Measurements from ENCODE around the gene TBCD.
A peak's percentile ranks its signal among the peaks of the same experiment; 100 is the strongest.

The TBCD gene

GRCh38 chr17:82835766-82836512 lies 84.1 kb downstream of the TBCD start:
- Histone ChIP-seq H3K27me3 (replicated peaks) (no peaks in the 10 kb centered on the region), H3K36me3 (replicated peaks) (no peaks in the 10 kb centered on the region), H3K4me3 (ENCODE audit: low read depth, low read length) (no peak overlapping the region), H3K27ac (no peak overlapping the region)
- DNase-seq = no peak
- in situ Hi-C loops (cut with HindIII; ENCODE audit: low pct_ligation_motif_present, low sequenced_read_pairs) = no loop called here
- TF ChIP-seq CTCF (IDR thresholded peaks at IDR 0.05; ENCODE audit: low read depth, low read length, missing control alignments) = no peak

- Histone ChIP-seq H3K4me3 (ENCODE audit: low read depth, low read length) (no peak overlapping the region), H3K36me3 (replicated peaks) (no peaks in the 10 kb centered on the region), H3K27me3 (replicated peaks) (no peaks in the 10 kb centered on the region), H3K27ac (no peak overlapping the region)
- DNase-seq = no peak
- in situ Hi-C loops (cut with HindIII; ENCODE audit: low pct_ligation_motif_present, low sequenced_read_pairs) = no loop called here
- peak; percentile 42 for TF ChIP-seq CTCF (IDR thresholded peaks at IDR 0.05; ENCODE audit: low read depth, low read length, missing control alignments)
Measured at GRCh38 chr17:82836823-82837357, 85.0 kb downstream of the TBCD start.

GRCh38 chr17:82837586-82838320 lies 85.9 kb downstream of the TBCD start:
- no peaks in the 10 kb centered on the region for H3K27me3 ChIP-seq (replicated peaks)
- H3K27ac ChIP-seq = no peak overlapping the region
- H3K4me3 ChIP-seq (ENCODE audit: low read depth, low read length) = no peak overlapping the region
- no peak for DNase-seq
- TF ChIP-seq CTCF (IDR thresholded peaks at IDR 0.05; ENCODE audit: low read depth, low read length, missing control alignments) = no peak
- H3K36me3 ChIP-seq (replicated peaks) = no peaks in the 10 kb centered on the region
- in situ Hi-C loops (cut with HindIII; ENCODE audit: low pct_ligation_motif_present, low sequenced_read_pairs) = no loop called here

GRCh38 chr17:82838386-82839063 lies 86.7 kb downstream of the TBCD start:
- in situ Hi-C loops (cut with HindIII; ENCODE audit: low pct_ligation_motif_present, low sequenced_read_pairs) = no loop called here
- H3K36me3 ChIP-seq (replicated peaks) = no peaks in the 10 kb centered on the region
- no peak for DNase-seq
- no peak overlapping the region for H3K27ac ChIP-seq
- H3K4me3 ChIP-seq (ENCODE audit: low read depth, low read length) = no peak overlapping the region
- no peaks in the 10 kb centered on the region for H3K27me3 ChIP-seq (replicated peaks)
- TF ChIP-seq CTCF (IDR thresholded peaks at IDR 0.05; ENCODE audit: low read depth, low read length, missing control alignments) = no peak

DNA sequence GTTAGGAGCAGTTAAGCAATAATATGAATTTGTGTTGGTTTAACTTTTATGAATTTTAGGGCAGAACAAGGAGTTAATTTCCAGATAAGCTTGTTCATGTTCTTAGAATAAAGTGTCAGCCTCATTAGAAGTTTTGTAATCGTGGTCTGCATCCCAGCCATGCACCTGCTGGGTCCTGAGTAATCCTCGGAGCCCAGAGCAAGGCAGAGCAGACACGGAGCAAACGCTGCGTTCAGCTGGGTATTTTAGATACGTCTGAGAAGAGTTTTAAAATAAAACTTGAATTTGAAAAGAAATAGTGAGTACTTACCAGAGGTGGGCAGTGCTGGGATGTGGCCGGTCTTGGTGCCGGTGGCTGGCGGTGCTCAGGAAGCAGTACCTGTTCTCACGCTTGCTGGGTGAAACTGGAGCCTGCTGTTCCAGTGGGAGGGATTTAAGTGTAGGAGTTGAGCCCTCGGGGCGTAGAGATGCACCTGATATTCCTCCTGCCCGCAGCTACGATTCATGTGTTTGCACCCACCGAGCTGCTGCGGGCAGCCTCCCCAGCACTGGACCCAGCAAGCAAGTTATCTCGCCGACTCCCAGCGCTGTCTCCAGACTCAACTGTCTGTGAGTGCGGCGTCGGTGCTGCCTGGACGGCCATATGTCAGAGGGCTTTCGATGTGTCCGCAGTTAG lies 87.9 kb downstream of the TBCD start, which contains the start of gene ZNF750:
Gene ZNF750 (minus strand): TSS at position 406 of the 676 bp plus-strand sequence. CDS start 7,568 bp downstream, outside the sequence.
- Histone ChIP-seq H3K36me3 (replicated peaks) (no peaks in the 10 kb centered on the region), H3K27ac (no peak within 1 kb of the TSS), H3K27me3 (replicated peaks) (no peaks in the 10 kb centered on the region), H3K4me3 (ENCODE audit: low read depth, low read length) (no peak within 1 kb of the TSS)
- TF ChIP-seq CTCF (IDR thresholded peaks at IDR 0.05; ENCODE audit: low read depth, low read length, missing control alignments) = no peak
- in situ Hi-C loops (cut with HindIII; ENCODE audit: low pct_ligation_motif_present, low sequenced_read_pairs) = no loop called here
- no peak for DNase-seq
